CD4-positive, alpha-beta T cell treated with Interferon gamma for 1 hour (primary cell): Measurements from ENCODE around the gene KIAA0232.
"Not testable (repeated sequence)": the region's sequence is repeated elsewhere in the genome, so short reads cannot be mapped to it uniquely, and the experiment has no call there.

Experiments
- DNase-seq: peaks from one replicate; pipeline ENCODE4 v3.0.0-alpha.2; 2020

The KIAA0232 gene

DNA sequence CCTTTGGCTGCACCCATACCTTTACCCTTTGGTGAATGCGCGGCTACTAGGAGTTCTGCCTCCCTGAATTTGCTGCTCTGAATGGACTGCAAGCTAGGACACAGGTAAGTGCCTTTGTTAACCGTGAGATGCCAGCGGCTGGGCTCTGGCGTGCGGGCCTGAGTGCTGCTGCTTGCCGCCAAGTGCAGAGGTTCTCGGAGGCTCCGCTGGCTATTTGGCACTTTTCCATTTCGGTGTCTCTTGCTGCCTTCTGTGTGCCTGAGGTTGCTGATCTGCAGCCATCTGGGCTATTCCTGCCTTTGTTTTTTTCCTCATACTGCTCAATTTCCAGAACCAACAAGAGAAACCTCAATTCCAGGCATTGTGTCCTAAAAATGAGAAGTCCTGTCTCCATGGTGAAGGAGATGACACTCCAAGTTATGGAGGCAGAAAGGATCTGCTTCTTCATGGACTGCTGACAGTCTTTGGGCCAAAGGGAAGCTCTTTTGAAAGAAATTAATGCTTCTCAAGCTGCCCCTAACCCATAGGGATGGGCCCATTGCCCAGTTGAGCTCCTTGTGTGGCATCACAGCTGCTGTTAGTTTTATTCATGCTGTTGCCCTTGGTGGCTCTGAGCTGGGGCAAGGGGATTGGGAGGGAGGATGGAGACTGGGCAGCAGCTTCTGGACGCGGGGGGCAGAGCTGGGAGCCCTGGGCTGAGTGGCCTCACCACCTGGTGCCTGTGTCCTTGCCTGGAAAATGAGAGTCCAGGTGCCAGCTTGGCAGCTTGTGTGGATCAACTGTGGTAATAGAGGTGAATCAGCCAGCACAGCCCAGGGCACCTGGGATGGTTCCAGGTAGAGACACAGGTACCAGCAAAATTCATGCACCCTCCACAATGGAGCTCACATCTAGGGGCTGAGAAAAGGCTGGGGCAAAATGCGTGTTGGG is 123.3 kb downstream of the KIAA0232 start:
- DNase-seq = no peak

DNA sequence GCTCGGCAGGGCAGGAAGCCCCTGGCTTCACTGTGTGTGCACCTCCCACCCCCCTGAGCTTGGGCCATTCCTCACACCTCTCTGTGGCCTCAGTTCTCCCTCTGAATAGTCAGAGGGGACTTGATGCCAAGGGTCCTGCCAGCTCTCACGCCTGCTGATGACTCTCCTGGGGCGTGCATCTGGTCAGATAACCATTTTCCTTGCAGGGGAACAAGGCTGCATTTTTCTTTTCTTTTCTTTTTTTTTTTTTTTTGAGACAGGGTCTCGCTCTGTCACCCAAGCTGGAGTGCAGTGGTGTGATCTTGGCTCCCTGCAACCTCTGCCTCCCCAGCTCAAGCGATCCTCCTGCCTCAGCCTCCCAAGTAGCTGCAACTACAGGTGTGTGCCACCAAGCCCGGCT is 124.0 kb downstream of the KIAA0232 start:
- not testable (repeated sequence) for DNase-seq

DNA sequence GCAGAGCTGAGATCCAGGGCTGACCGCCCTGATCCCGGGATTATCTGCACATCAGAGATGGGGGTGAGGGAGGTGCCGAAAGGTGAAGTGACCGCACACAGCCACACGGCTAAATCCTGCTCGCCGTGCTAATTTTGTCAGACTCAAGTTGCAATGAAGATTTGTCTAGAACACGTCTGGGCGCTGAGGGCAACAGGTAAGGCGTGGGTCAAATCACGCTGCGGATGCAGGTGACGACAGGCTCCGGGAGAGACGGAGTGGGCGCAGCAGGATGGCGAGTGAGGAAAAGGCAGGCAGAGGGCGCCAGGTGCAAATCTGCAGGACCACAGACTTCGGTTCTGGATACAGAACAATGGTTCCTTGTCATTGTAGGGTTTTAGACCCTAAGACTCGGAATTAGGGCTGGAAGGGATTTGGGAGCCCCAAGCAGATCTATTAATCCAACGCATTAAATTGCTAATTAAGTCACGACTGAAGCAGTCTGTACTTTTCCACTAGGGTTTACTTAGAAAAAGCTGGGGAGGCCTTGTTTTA is 125.2 kb downstream of the KIAA0232 start:
- DNase-seq = no peak

DNA sequence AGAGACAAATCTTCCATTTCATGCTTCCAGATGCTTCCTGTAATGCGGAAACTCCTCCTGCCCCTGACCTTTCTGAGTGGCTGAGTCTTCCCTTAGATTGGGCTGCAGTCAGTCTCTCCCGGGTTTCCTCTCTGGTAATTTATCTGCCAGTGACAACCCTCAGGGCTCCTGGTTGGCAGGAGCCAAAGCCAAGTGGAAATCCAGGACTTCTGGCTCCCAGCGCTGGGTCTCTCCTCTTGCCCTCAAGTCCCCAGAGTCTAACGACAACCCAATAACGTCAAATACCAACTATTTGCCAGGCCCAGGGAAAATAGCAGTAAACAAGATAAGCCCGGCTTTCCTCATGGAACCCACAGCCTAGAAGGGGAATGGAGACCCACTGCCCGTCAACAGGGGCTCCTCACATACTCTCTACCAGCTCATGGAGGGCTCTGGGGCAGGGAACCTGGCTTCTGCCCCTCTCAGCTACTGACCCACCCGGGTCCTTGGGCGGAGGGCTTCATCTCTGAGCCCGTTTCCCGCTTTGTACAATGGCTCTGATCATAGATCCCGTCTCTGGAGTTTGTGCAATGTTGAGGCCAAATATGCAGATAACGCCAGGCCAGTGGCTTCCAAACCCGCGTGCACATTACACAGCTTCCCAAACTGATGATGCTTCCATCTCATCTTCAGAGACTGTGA is 126.0 kb downstream of the KIAA0232 start:
- no peak for DNase-seq

DNA sequence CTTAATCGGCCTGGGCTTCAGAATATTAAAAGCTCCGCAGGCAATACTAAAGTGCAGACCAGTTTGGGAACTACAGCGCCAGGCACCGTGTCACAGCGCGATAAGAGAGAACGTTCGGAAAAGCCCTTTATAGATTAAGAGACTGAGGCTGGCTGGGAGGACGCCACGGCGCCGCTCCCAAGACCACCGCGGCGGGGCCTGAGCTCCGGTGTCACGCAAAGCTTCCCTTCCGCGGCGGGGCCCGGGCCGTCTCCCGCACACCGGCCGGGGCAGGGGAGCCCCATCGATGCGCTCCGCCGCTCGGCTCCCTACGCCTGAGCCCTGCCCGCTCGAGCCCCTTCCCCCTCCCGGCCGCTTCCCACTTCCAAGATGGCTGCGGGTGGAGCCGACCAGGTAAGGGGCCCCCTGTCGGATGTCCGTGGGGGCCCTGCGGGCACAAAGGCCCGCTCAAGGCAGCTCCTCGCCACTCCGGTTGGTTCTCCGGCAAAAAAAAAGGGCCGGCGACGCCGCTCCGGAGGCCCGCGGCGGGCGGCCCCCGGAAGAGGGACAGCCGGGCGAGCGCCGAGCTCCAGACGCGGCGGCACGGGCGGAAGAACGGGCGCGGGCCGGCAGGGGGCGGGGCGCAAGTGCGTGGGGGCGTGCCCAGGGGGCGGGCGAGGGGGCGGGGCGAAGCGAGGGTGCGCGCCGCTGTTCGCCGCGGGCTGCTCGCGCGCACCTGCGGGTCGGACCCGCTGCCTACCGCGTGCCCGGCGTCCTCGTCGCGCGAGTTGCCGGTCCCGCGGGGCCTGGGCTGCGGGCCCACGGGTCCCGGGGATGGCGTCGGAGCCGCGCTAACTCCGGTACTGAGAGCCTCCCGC is 126.8 kb downstream of the KIAA0232 start, which contains the start of gene TBC1D14:
TSS of gene TBC1D14 (plus strand) at position 714 of the 857 bp plus-strand sequence. CDS start 13,564 bp downstream, outside the sequence.
- peak; percentile 85 for DNase-seq

DNA sequence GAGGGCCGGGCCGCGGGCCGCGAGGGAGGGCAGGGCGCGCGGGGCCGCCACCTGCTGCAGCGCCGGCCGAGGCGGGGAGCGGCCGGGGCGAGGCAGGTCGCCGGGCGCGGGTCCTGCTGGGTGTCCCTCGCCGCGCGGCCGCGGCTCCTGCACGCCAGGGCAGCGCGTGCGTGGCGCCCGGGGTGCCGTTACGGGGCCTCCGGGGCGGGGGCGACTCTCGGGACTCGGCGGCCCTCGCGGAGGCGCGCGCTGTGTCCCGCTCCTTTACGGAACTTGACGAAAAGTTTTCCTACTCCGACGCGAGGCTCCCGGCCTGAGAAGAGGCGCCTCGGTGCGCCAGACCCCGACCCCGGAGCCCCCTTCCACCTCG is 127.4 kb downstream of the KIAA0232 start:
- no peak for DNase-seq

DNA sequence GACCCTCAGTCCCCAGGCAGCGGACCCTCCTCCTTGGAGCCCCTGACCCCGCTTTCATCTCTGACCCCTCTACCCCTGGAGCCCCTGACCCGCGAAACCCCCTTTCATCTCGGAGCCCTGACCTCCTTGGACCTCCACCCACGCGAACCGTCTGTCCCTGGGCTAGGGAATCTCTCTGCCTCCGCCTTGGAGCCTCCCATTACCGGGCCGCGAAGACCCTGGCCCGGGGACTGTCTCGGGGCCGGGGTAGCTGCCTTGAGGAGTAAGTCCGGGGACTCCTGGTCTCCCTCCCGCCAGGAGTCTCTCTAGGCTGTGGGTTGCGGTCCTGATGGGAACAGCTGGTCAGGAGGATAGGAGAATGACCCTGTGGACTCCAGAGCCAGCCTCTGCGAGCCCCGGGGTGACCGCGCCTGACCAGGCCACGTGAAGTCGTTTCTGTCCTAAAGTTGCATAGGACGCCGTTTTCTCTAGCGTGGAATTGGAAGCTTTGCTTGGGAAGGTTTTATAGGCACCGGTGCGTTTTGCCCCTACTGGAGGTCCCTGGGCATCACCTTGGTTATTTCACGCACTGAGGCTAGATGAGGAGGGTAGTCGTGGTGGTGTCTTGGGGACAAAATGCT is 127.9 kb downstream of the KIAA0232 start:
- no peak for DNase-seq

DNA sequence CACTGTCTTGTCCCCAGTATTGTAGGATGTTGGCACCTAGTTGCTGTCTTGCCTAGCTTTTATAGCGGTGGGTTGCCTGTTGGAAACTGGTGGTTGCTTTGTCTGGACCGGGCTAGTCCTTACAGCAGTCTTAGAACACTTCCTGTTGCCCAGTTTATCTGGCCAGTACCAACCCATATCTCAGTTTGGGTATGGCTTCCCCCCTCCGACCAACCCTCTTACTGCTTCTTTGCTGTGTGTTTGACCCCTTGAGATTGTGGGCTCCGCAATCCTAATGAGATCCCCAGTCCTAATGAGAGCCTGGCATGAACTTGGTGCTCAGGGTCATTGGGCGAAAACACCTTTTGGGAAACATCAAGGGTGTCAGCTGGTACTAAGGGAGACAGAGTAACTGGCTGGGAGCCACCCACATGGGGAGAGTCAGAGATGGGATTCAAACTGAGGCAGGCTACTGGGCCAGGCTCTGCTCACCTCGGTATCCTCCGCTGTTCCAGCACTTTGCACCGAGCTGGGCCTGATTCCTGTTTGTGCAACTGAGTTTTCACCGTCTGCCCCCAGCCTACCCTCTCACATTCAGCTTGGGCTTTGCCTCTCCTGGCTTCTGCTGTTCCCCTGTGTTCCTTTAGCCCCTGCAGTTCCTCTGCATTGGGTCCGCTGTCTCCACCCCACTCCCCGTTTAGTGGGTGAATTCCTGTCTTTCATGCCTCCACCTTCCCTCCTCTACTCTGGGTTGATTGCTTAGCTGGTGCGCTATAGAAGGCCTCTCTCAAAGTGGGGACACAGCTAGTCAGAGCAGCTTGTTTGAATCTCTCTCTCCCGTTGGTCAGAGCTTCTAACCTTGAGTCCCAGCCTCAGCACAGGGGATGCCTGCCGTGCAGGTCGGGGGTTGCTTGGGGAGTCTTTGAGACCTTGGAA is 128.7 kb downstream of the KIAA0232 start:
- DNase-seq = no peak

DNA sequence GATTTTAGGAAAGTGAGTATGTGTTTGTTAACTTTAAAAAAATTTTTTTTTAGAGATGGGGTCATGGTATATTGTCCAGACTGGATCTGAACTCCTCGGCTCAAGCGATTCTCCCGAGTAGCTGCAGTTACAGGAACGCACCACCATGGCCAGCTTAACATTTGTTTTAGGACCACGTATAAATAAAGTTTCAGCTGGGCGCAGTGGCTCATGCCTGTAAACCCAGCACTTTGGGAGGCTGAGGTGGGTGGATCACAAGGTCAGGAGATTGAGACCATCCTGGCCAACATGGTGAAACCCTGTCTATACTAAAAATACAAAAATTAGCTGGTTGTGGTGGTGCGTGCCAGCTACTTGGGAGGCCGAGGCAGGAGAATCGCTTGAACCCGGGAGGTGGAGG is 129.4 kb downstream of the KIAA0232 start:
- not testable (repeated sequence) for DNase-seq

DNA sequence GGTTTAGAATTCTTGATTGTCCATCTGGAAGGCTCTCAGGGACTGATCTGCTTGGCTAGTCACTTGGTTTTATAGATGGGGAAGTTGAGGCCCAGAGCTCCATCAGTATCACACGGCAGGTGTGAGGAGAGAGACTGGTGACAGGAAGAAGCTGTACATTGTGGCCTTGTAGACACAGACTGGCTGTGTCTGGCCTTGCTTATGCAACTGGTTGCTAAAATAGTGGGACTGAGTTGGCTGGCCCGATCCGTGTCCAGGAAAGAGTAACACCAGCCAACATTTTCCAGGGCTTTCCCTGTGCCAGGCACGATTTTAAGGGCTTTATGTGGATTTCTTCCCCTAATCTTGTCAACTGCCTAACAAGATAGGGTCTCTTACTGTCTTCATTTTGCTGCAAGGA is 129.9 kb downstream of the KIAA0232 start:
- DNase-seq = no peak

DNA sequence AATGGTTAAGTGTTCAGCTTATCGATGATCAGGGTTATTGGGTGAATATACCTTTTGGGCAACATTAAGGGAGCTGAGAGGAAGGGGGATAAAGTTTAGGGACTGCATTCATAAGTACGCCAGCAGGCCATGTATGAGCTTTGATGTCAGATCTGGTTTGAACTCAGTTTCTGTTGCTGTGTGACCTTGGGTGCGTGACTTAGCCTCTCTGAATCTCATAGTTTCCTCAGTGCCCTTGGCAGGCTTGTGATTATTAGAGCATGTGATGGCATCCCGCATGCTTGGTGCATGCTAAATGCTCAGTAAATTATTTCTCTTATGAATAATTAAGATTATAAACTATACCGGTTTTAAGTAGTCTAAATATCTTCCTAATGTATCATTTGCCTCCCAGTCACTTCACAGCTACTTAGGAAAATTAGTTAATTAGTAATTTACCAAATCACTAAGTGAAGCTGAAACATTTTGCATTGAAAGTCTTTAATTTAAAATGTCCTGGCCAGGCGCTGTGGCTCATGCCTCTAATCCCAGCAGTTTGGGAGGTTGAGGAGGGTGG is 130.9 kb downstream of the KIAA0232 start:
- DNase-seq = no peak

DNA sequence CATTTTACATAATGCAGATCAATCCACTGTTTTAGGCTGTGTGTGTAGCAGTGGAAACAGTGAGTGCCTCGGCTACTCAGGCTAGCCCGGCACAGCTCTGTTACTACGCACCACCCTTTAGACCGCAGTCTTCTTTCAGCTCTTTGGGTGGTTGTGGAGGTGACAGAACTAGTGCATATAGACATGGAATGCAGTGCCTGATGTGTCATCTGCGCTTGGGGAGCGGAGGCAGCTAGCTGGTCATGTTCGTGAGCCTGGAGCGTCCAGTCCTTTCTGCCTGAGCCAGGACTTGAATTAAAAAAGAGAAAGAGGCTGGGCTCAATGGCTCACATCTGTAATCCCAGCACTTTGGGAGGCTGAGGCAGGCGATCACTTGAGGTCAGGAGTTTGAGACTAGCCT is 131.9 kb downstream of the KIAA0232 start:
- DNase-seq = no peak

DNA sequence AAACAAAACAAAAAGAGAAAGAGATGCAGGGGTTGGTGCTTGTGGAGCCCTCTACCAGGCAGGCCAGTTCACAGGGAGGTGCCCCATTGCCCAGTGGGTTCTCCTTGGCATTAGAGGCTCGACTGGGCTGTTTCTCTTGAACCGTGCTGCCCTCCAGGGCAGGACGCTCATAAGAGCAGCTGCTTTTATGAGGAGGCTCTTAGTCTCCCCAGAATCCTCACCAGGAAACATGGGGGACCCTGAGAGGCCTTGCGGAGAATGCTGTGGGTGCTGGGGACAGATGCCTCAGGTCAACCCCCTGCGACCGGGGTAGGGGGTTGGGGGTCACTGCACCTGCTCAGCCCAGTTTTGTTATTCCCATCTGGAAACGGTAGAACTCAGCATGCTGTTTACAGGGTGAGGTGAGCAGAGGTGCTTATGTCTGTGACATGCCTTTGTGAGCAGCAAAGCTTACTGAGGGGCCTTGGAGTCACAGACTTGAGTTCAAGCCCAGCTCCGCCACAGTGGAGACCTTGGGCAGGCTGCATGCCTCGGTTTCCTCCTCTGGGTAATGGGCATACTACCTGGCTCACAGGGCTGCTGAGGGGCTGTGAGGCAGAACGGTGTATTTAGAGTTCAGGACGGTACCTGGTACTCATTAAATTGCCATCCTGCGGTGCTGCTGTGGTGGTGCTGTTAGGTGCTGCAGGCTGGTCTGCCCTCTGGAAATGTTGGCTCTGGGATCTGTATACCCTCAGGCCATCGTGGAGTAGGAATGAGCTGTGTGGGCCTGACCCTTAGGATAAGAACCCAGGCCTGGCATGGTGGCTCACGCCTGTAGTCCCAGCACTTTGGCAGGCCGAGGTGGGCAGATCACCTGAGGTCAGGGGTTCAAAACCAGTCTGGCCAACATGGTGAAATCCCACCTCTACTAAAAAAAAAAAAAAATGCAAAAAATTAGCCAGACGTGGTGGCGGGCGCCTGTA is 132.8 kb downstream of the KIAA0232 start:
- DNase-seq = no peak

DNA sequence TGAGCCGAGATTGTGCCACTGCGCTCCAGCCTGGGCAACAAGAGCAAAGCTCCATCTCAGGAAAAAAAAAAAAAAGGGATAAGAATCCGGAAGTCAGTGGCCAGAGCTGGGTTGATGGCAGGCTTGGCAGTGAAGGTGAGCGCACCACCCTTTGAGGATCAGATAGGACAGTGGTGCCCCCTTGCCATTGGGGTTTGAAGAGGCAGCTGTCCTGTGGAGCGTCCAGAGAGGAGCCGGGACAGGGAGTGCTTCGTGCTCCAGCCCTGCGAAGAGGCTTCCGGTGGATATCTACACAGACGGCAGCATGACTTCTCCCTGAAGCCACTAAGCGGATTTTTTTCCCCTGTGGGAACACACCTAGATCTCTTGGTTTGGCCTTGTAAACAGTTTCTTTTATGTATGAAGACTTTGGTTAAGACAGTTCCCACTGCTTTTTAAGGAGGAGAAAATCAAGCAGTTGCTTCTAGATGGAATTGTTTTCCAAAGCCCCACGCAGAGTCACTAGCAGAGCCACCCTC is 133.6 kb downstream of the KIAA0232 start:
- DNase-seq = no peak

DNA sequence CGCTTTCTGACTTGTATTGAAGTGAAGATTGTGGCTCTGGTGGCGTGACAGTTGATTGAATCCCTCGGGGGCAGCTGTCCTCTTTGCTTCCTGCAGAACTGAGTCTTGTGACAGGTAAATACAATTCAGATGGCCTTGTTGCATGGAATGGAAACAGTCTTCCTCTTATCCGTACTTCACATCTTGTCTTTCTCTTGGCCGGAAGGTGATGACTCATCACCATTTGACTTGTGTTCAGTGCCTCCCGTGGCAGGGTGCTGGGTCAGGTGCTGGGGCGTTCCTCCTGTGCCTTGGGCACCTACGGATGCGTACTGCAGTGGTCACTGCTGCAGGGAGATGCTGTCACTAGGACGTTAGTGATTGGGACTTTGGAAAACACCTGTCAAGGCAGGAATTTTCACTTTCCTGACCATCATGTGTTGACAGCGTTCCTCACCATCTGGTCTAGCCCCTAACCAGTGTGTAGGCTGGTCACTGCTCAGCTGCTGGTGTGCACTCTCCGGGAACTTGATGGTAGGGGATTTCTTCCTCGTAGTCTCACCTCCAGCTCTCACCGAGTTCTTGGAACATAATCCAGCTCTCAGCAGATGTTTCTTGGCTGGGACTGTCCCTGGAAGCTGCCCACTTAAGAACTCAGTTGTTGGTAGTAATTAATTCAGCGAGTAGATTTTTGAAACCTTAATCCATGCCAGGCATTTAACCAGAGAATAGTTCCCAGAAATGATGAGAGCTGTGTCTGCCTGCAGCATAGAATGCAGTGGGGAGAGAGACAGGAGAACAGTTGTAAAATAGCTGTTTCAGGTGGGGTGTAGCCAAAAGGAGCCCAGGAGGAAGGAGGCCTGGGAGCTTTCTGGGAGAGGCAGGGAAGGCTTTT is 134.3 kb downstream of the KIAA0232 start:
- DNase-seq = peak; percentile 52

DNA sequence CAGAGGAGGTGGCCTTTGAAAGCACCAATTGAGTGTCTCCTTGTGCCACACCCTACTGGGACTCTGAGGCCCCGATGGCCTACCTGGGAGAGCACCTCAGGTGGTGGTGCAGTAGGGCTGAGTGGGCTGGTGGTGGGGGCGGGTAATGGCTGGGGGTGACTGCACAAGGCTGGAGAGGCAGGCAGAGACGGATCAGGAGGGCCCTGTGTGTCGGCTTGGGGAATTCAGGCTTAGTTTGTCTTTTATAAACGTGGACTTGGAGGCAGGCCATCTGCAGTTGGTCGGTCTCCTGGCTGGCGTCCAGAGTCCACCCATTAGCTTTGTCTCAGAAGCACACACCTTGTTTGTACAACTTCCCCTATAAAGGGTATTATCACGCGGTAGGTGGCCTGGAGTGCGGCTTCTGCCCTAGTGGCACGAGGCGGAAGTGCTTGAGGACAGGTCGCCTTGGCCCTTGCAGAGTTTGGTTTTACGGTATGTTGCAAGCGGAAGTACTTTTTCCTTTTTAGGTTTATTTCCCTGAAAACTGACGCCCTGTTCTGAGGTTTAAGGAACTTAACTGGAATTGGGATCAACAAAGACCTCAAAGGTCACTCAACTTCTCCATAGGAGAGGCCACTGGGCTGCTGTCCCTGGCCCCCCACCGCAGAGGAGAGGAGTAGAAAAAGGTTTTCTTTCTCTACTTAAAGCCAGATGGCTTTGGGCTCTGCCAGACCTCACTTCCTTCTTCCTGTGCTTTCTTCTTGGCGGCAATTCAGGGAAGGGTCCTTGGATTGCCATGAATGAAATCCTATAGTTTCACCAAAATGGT is 135.1 kb downstream of the KIAA0232 start:
- DNase-seq = peak; percentile 67

DNA sequence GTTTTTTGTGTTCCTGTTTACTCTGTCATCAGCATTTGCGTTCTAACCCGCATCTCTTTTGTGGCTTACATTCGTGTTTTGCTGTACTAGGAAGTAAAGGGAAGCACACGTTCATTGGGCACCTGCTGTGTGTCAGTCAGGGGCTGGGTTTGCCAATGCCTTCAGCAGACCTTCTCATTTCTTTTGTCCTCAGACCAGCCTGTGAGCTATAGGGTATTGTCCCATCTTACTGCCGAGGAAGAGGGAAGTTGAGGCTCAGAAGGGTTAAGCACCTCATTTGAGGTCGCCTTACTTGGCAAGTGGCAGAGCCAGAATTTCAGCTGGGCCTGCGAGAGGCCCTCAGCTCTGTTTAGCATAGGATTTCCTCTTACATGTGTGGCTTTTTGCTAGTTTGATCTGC is 135.8 kb downstream of the KIAA0232 start:
- no peak for DNase-seq

DNA sequence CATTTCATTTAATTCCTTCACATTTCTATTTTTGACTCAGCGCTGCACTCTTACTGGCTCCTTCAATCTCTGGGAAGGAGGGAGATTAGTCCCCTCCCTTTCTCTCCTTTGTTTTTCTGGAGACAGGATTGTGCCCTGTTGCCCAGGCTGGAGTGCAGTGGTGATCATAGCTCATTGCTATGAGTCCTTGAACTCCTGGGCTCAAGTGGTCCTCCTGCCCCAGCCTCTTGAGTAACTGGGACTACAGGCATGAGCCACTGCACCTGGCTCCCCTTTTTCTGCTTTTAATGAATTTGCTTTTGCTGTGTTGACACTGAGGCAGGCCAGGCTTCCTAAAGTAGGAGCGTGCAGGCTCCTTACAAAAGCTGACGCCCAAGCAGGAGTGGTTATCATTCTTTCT is 137.6 kb downstream of the KIAA0232 start:
- DNase-seq = no peak
